ENCODE measurements around the gene SUV39H1.

GRCh38 chrX:48688531-48689150 is 7.9 kb upstream of the SUV39H1 start:
- TF ChIP-seq NCOA1 (CRISPR knock-in tag; IDR thresholded peaks at IDR 0.05) (no peak), IRF9 (CRISPR knock-in tag; IDR thresholded peaks at IDR 0.05; ENCODE audit: borderline replicate concordance) (no peak), ZFX (CRISPR knock-in tag; IDR thresholded peaks at IDR 0.05; ENCODE audit: low read depth) (no peak)
